HL-60 (cell line): ENCODE results near the gene GALNS.
"Not testable (repeated sequence)": the region's sequence is repeated elsewhere in the genome, so short reads cannot be mapped to it uniquely, and the experiment has no call there.

Experiments
- DNase-seq, 2 experiments: peaks; one replicate each; pipeline ENCODE4 v3.0.0-alpha.2; 2010 to 2020; ENCODE audit warnings: low read depth in 1 of 2, low spot score in 1 of 2
- H3K27ac ChIP-seq: fragments of 250-450 bp; sonication (Bioruptor Pico); replicated peaks from 2 replicates; pipeline ENCODE4 v1.5.1; 2020; ENCODE audit warnings: mild to moderate bottlenecking, moderate library complexity
- H3K27me3 ChIP-seq: fragments of 250-450 bp; sonication (Bioruptor Pico); 2 replicates; pipeline ENCODE4 v1.5.1; 2021; ENCODE audit warnings: mild to moderate bottlenecking, moderate library complexity; ENCODE audit not compliant: insufficient read depth, poor library complexity, severe bottlenecking
- H3K4me3 ChIP-seq: replicated peaks from 2 replicates; pipeline ENCODE4 v1.5.1; 2011; ENCODE audit warnings: mild to moderate bottlenecking, control low read depth, low read length; ENCODE audit not compliant: insufficient read depth
- GABPA ChIP-seq: IDR thresholded peaks from 2 replicates; pipeline ENCODE4 v1.6.1; 2012; ENCODE audit warnings: low read depth
- POLR2AphosphoS5 ChIP-seq: IDR thresholded peaks from 2 replicates; pipeline ENCODE4 v1.6.1; 2012; ENCODE audit warnings: low read depth
- SPI1 ChIP-seq: IDR thresholded peaks from 2 replicates; pipeline ENCODE4 v1.6.1; 2012; ENCODE audit warnings: low read depth, mild to moderate bottlenecking, borderline replicate concordance
- TF ChIP-seq, protein P1 (sequence below): IDR thresholded peaks from 2 replicates; pipeline ENCODE4 v1.6.1; 2012; ENCODE audit warnings: low read depth; ENCODE audit not compliant: insufficient replicate concordance
- TF ChIP-seq, protein P2 (sequence below): IDR thresholded peaks from one replicate; pipeline ENCODE4 v1.5.1; 2011; ENCODE audit warnings: low read length, control low read depth, inconsistent platforms; ENCODE audit not compliant: insufficient read depth

GALNS gene

DNA sequence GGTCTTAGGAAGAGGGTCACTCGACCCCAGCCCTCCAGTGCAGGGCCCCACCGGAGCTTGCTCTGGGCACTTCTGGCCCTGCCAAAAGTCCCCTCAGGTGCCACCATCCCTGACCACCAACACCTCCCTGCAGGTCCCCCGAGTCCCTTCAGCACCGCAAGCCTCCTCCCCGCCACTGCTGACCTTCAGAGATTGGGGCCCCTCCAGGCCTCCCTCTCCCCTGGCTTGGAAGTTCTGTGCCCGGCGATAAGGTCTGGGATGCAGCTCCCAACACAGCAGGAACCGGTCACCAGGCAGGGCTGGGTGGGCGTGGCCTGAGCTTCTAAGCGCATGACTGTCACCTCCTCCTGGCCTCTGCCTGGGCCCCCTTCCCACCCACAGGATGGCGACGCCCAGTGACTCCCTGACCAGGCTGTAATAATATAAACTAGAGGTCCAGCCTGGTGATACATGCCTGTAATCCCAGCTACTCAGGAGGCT, 82.9 kb downstream of the GALNS start:
- no peaks in the 10 kb centered on the region for H3K27me3 ChIP-seq
- H3K4me3 ChIP-seq = no peak overlapping the region
- no peak overlapping the region for H3K27ac ChIP-seq
- no peak for TF ChIP-seq SPI1
- no peak for TF ChIP-seq GABPA
- TF ChIP-seq, protein P1, sequence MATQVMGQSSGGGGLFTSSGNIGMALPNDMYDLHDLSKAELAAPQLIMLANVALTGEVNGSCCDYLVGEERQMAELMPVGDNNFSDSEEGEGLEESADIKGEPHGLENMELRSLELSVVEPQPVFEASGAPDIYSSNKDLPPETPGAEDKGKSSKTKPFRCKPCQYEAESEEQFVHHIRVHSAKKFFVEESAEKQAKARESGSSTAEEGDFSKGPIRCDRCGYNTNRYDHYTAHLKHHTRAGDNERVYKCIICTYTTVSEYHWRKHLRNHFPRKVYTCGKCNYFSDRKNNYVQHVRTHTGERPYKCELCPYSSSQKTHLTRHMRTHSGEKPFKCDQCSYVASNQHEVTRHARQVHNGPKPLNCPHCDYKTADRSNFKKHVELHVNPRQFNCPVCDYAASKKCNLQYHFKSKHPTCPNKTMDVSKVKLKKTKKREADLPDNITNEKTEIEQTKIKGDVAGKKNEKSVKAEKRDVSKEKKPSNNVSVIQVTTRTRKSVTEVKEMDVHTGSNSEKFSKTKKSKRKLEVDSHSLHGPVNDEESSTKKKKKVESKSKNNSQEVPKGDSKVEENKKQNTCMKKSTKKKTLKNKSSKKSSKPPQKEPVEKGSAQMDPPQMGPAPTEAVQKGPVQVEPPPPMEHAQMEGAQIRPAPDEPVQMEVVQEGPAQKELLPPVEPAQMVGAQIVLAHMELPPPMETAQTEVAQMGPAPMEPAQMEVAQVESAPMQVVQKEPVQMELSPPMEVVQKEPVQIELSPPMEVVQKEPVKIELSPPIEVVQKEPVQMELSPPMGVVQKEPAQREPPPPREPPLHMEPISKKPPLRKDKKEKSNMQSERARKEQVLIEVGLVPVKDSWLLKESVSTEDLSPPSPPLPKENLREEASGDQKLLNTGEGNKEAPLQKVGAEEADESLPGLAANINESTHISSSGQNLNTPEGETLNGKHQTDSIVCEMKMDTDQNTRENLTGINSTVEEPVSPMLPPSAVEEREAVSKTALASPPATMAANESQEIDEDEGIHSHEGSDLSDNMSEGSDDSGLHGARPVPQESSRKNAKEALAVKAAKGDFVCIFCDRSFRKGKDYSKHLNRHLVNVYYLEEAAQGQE = no peak
- TF ChIP-seq, protein P2, sequence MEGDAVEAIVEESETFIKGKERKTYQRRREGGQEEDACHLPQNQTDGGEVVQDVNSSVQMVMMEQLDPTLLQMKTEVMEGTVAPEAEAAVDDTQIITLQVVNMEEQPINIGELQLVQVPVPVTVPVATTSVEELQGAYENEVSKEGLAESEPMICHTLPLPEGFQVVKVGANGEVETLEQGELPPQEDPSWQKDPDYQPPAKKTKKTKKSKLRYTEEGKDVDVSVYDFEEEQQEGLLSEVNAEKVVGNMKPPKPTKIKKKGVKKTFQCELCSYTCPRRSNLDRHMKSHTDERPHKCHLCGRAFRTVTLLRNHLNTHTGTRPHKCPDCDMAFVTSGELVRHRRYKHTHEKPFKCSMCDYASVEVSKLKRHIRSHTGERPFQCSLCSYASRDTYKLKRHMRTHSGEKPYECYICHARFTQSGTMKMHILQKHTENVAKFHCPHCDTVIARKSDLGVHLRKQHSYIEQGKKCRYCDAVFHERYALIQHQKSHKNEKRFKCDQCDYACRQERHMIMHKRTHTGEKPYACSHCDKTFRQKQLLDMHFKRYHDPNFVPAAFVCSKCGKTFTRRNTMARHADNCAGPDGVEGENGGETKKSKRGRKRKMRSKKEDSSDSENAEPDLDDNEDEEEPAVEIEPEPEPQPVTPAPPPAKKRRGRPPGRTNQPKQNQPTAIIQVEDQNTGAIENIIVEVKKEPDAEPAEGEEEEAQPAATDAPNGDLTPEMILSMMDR = no peak
- no peak for TF ChIP-seq POLR2AphosphoS5
- no peak for DNase-seq

- Histone ChIP-seq H3K27ac (no peak overlapping the region), H3K27me3 (no peaks in the 10 kb centered on the region), H3K4me3 (no peak overlapping the region)
- TF ChIP-seq, protein P2 = no peak
- TF ChIP-seq POLR2AphosphoS5 = no peak
- TF ChIP-seq GABPA = no peak
- TF ChIP-seq SPI1 = no peak
- TF ChIP-seq, protein P1 = no peak
- DNase-seq = no peak
Measured at GRCh38 chr16:88772871-88773811, 83.6 kb downstream of the GALNS start.

DNA sequence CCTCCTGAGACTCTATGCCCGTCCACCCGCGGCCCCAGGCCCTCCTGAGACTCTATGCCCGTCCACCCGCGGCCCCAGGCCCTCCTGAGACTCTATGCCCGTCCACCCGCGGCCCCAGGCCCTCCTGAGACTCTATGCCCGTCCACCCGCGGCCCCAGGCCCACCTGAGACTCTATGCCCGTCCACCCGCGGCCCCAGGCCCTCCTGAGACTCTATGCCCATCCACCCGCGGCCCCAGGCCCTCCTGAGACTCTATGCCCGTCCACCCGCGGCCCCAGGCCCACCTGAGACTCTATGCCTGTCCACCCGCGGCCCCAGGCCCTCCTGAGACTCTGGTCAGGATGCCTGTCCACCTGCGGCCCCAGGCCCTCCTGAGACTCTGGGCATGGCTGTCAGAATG, 85.0 kb downstream of the GALNS start:
- not testable (repeated sequence) for H3K27ac ChIP-seq, H3K27me3 ChIP-seq, H3K4me3 ChIP-seq, DNase-seq

DNA sequence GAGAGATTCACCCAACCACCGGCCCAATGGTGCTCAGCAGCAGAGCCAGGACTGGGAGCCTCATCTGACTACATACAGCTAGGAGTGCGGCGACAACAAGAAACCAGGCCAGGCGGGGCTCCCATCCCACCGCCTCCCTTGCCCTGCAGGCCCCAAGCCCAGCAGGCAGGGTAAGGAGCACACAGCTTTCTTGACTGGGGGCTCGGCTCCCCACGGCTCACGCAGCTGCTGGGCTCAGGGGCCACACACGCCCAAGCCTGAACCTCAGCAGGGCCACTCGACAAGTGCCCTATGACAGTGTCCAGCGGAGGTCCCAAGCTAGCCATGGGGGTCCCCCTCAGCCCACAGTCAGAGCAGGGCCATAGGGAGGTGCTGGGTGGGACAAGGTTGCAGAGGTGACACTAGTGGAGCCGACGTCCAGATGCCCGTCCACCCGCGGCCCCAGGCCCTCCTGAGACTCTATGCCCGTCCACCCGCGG, 85.4 kb downstream of the GALNS start:
- no peak for DNase-seq
- H3K27ac ChIP-seq = 0 out of 2 replicates have a peak overlapping the region, but pooled peaks have one; percentile 2
- TF ChIP-seq POLR2AphosphoS5 (no peak), GABPA (no peak), SPI1 (no peak)
- TF ChIP-seq, protein P2 = no peak
- TF ChIP-seq, protein P1 = no peak
- H3K27me3 ChIP-seq = no peaks in the 10 kb centered on the region
- H3K4me3 ChIP-seq = no peak overlapping the region
